NCI-H2227 (cell line): ENCODE measurements around the gene TBC1D22A.
"Not testable (repeated sequence)": the region's sequence is repeated elsewhere in the genome, so short reads cannot be mapped to it uniquely, and the experiment has no call there.

Experiments
- DNase-seq: peaks from one replicate; lab custom pipeline; 2025; ENCODE audit not compliant: unreplicated experiment; lab: John Stamatoyannopoulos, UW

Gene TBC1D22A

GRCh38 chr22:47128622-47129215 lies 366.3 kb downstream of the TBC1D22A start:
- DNase-seq: no peak

GRCh38 chr22:47129902-47130635 lies 367.6 kb downstream of the TBC1D22A start:
- no peak for DNase-seq

GRCh38 chr22:47130883-47131631 lies 368.6 kb downstream of the TBC1D22A start:
- DNase-seq: no peak

DNA sequence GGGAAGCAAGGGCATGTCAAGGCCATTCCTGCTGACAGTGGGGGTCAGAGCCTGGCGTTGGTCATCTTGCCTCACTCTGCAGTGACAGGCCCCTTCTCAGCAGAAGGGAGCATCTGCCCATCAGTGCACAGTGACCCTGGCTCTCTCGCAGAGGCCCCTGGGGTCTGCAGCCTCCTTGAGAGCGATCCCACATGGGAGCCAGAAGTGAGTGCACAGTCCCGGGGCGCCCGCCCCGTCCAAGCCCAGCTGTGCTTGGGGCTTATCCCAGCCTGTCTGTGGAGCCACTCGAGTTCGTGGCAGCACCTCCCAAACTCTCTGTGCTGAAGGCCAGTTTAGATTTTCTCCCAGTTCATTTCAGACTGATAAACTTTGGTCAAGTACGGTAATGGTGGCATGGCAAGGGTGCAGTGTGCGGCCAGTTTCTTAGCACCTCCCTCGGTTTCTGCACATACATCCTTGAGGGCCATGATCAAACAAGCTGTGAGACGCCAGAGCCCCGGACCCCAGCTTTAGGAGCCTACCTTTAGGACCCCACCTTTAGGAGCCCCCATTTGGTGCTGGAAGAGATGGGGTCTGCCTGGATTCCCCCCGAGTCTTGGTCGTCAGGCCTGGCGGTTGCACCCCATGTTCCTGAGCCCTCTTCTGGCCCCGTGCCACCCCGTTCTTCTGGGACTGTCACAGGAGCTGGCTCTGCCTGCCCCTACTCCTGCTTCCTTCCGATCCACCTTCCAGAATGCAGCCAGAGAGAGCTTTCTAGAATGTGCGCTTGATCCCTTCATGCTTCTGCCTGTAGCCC lies 369.4 kb downstream of the TBC1D22A start:
- no peak for DNase-seq

- DNase-seq: no peak
These were observed 370.0 kb downstream of the TBC1D22A start for GRCh38 chr22:47132428-47132825.

- no peak for DNase-seq
These were observed 370.9 kb downstream of the TBC1D22A start for GRCh38 chr22:47133061-47133969.

- DNase-seq: no peak
These were observed 371.8 kb downstream of the TBC1D22A start for GRCh38 chr22:47134222-47134621.

DNA sequence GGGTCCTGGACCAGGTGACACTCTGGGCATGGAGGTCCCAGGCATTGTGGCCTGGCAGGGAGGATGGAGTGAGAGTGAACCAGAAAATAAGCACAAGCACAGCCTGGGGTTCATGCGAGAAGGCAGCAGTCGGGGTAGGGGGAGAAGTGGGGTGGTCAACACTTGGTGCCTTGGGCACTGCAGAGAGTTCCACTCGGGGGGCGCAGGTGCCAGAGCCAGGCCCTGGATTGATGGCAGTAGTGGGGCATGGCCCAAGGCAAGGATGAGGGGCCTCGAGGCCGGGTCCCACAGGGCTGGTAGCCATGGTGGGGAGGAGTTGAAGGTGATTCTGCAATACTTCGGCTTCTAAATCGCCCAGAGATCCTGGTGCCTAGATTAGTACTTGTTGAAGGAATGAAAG lies 372.9 kb downstream of the TBC1D22A start:
- DNase-seq: no peak

- DNase-seq: no peak
These were observed 373.6 kb downstream of the TBC1D22A start for GRCh38 chr22:47136050-47136449.

DNA sequence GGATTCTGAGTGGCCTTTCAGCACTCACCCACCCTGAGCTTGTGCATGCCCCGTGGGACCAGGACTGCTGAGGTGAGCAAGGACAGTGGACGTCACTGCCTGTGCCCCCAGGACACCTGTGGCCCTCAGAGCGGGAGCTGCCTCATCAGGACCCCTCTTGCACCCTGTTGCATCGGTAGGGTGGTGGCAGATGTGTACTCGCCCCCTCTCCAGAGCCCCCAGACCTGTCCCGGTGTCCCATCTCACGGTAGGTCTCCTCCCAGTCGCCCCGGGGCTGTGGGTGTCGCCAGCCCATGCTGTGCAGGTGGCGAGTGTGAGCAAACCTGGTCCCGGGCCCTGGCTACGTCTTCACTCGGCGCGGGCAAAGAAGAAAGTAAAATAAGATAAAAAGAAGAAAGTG lies 374.2 kb downstream of the TBC1D22A start:
- DNase-seq: no peak

- DNase-seq: no peak
These were observed 376.8 kb downstream of the TBC1D22A start for GRCh38 chr22:47139013-47139789.

- DNase-seq: no peak
These were observed 377.3 kb downstream of the TBC1D22A start for GRCh38 chr22:47139790-47140119.

DNA sequence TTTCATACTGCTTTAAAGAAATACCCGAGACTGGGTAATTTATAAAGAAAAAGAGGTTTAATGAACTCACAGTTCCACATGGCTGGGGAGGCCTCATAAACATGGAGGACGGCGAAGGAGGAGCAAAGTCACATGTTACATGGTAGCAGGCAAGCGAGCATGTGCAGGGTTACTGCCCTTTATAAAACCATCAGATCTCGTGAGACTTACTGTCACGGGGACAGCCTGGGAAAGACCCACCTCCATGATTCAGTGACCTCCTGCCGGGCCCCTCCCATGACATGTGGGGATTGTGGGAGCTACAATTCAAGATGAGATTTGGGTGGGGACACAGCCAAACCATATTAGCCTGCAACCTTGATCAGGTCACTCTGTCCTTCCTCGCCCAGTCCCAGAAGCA lies 378.5 kb downstream of the TBC1D22A start:
- not testable (repeated sequence) for DNase-seq

- no peak for DNase-seq
These were observed 380.1 kb downstream of the TBC1D22A start for GRCh38 chr22:47142427-47143046.

GRCh38 chr22:47143249-47143938 lies 380.9 kb downstream of the TBC1D22A start:
- no peak for DNase-seq

DNA sequence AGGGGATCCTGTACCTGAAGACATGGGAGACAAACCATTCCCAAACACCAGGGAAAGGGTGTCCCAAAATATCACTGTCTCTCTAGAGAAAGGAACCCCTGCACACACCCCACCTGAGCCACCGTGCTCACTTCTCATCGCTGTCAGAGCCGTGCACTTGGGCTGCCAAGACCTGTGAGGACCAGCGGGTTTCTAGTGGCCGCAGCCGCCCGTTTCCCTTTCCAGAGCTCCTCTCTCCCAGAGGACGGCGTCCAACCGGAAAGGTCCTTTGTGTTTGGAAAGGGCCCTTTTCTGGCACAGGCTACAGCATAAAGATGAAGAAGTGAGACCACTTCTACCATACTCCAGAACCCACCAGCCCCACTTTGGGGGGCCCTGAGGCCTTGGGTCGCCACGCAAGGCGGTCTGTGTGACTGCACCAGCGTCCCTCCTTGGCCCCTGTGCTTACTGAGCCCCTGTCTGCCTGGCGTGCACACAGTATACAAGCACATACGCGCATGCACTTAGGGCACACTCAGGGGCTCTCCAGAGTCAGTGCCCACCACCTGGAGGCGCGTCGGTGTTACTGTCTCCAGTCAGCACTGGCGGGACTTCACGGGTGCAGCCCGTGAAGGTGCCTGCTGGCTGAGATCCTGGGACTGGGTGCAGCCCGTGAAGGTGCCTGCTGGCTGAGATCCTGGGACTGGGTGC lies 381.8 kb downstream of the TBC1D22A start:
- DNase-seq: no peak

- no peak for DNase-seq
These were observed 382.5 kb downstream of the TBC1D22A start for GRCh38 chr22:47144791-47145425.

- no peak for DNase-seq
These were observed 383.4 kb downstream of the TBC1D22A start for GRCh38 chr22:47145883-47146282.
